ENCODE results near the gene SUN1. TPM values are rescaled to one million over a fixed set of nuclear protein-coding genes. Genes with fewer than 3 reads are reported as not detected.

The SUN1 gene
- total RNA-seq, 1 donor from 2014 or later = 186 TPM

DNA sequence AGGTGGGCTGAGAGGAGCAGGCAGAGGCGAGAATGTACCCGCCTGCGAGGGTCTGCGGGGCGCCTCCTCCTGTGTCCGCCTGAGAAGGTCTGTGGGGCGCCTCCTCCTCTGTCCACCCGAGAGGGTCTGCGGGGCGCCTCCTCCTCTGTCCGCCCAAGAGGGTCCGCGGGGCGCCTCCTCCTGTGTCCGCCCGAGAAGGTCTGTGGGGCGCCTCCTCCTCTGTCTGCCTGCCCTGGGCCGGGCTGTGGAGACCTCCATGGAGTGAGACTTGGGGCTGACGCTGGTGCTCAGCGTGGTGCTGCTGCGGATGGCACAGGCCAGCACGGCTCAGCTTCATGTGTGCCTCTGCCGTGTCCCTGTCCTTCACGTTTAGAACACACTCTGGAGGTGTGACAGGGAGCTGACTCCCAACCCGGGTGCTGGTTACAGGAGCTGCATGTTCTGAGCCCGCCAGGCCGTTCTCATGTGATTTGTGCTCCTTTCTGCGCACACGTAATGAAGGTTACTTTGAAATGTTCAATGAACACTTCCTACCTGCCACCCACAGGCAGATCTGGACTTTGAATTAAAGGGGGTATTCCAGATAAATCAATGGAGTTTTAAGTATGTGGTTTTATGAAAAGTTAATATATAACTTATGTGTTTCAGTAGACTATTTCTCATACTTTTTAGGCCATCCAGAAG is 23.6 kb downstream of the SUN1 start:
- TF ChIP-seq, protein P1, sequence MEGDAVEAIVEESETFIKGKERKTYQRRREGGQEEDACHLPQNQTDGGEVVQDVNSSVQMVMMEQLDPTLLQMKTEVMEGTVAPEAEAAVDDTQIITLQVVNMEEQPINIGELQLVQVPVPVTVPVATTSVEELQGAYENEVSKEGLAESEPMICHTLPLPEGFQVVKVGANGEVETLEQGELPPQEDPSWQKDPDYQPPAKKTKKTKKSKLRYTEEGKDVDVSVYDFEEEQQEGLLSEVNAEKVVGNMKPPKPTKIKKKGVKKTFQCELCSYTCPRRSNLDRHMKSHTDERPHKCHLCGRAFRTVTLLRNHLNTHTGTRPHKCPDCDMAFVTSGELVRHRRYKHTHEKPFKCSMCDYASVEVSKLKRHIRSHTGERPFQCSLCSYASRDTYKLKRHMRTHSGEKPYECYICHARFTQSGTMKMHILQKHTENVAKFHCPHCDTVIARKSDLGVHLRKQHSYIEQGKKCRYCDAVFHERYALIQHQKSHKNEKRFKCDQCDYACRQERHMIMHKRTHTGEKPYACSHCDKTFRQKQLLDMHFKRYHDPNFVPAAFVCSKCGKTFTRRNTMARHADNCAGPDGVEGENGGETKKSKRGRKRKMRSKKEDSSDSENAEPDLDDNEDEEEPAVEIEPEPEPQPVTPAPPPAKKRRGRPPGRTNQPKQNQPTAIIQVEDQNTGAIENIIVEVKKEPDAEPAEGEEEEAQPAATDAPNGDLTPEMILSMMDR (IDR thresholded peaks at IDR 0.05) = no peak
- Histone ChIP-seq H3K27me3 (no peaks in the 10 kb centered on the region), H3K36me3 (peaks cover 96 to 97% of the 10 kb centered on the region in 2 donors), H3K9me3 (no peaks in the 10 kb centered on the region), H3K4me1 (no peaks in the 10 kb centered on the region), H3K4me3 (no peak overlapping the region), H3K27ac (no peak overlapping the region)
- no peak for DNase-seq (ENCODE audit: low spot score in 2 of 2)
- intact Hi-C loops (cut with DNase I) = no loop called here

DNA sequence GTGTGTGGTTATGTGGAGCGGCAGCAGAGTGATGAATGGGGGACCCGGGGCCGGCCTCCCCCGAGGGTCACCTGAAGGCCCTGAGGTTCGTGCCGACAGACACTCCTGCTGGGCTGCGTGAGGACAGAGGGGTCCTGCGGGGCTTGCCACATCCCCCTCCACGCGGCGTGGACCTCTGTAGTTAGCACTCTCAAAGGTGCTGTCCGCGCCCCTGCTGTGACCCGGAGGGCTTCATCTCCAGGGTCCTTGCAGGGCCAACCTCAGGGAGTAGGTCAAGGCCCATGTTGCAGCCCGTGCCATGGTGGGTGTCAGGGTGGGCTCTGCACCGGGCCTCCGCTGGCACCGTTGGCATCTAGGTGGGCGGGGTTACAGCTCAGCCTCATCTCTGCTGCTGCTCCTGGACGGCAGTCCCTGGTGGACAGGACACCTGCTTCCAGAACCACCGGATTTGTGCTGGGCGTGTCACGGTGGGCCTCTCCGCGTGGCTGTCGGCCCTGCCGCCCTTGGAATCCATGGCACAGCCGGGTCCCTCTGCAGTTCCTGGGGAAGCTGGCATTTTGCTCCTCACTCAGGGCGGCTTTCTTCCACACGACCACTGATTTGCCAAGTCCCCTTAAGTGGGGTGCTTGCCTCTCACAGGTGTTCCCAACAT is 24.3 kb downstream of the SUN1 start:
- Histone ChIP-seq H3K27me3 (no peaks in the 10 kb centered on the region), H3K4me3 (no peak overlapping the region), H3K27ac (no peak overlapping the region), H3K36me3 (peaks cover 96 to 97% of the 10 kb centered on the region in 2 donors), H3K9me3 (no peaks in the 10 kb centered on the region), H3K4me1 (no peaks in the 10 kb centered on the region)
- intact Hi-C loops (cut with DNase I) = no loop called here
- TF ChIP-seq, protein P1 (IDR thresholded peaks at IDR 0.05) = no peak
- no peak for DNase-seq (ENCODE audit: low spot score in 2 of 2)

DNA sequence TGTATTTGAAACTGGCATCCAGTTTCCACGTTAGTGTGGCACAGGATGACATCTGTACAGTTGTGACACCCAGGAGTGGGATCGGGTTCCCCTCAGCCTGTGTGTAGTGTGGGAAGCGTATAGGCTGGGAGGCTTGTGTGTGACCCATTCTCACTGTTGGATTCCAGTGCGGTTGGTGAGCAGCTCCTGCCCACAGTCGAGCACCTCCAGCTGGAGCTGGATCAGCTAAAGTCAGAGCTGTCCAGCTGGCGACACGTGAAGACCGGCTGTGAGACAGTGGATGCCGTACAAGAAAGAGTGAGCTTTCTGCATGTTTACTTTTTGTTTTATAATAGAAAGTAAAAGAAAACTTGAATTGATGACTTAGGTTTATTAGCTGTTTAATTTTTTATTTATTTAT is 25.4 kb downstream of the SUN1 start:
- Histone ChIP-seq H3K27me3 (no peaks in the 10 kb centered on the region), H3K4me1 (no peaks in the 10 kb centered on the region), H3K4me3 (no peak overlapping the region), H3K27ac (no peak overlapping the region), H3K9me3 (no peaks in the 10 kb centered on the region), H3K36me3 (peaks cover 97 to 99% of the 10 kb centered on the region in 2 donors)
- intact Hi-C loops (cut with DNase I) = no loop called here
- TF ChIP-seq, protein P1 (IDR thresholded peaks at IDR 0.05) = no peak
- no peak for DNase-seq (ENCODE audit: low spot score in 2 of 2)

DNA sequence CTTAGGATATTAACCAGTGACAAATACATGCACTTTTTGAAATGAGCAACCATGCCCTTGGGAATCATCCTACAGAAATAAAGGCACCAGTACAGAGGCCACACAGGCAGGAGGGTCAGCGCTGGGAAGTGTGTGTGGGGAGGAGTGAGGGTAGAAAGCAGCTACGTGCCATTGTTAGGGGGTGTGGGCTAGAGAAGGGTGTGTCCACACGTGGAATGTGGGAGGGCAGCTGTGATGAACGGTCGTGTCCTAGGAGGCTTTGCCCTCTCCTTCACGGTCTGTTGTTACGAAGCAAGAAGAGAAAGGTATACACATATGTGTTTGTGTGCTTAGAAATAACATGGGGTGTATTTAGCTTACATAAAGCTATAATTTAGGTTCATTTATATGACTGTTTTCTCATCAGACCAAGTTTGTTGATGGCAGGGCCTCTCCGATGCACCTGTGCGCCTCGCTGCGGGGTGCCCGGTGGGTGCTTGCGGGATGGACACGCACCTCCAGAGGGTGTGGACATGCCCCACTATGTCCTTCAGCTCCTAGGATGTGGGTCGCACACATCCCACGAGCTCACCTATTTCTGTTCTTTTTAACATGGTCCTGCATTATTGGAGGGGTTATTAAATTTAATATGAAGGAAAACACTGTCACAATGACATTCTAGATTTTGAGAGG is 27.2 kb downstream of the SUN1 start:
- TF ChIP-seq, protein P1 (IDR thresholded peaks at IDR 0.05) = no peak
- intact Hi-C loops (cut with DNase I) = no loop called here
- H3K4me1 ChIP-seq = no peaks in the 10 kb centered on the region
- no peak overlapping the region for H3K4me3 ChIP-seq
- no peak for DNase-seq (ENCODE audit: low spot score in 2 of 2)
- peaks cover 89 to 95% of the 10 kb centered on the region in 2 donors for H3K36me3 ChIP-seq
- no peaks in the 10 kb centered on the region for H3K27me3 ChIP-seq
- H3K9me3 ChIP-seq = no peaks in the 10 kb centered on the region
- H3K27ac ChIP-seq = no peak overlapping the region

DNA sequence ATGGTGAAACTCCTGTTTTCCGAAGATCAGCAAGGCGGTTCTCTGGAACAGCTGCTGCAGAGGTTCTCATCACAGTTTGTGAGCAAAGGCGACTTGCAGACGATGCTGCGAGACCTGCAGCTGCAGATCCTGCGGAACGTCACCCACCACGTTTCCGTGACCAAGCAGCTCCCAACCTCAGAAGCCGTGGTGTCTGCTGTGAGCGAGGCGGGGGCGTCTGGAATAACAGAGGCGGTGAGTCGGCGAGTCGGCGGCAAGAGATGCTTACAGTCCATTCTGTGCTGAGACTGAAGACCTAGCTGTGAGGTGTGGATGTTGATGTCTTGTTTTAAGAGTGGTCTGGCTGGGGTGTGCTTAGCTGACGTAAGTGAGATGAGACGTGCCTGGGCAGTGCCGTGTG is 27.9 kb downstream of the SUN1 start:
- no peak for DNase-seq (ENCODE audit: low spot score in 2 of 2)
- H3K4me3 ChIP-seq = no peak overlapping the region
- H3K27me3 ChIP-seq = no peaks in the 10 kb centered on the region
- intact Hi-C loops (cut with DNase I) = no loop called here
- TF ChIP-seq, protein P1 (IDR thresholded peaks at IDR 0.05) = no peak
- peaks cover 87 to 90% of the 10 kb centered on the region in 2 donors for H3K36me3 ChIP-seq
- no peaks in the 10 kb centered on the region for H3K9me3 ChIP-seq
- no peaks in the 10 kb centered on the region for H3K4me1 ChIP-seq
- H3K27ac ChIP-seq = no peak overlapping the region

Data from ascending aorta (tissue), 2 donors.